Renal cortical epithelial cell (primary cell): Measurements from ENCODE around the gene ATAD1. TPM values are rescaled to one million over a fixed set of nuclear protein-coding genes. Genes with fewer than 3 reads are reported as not detected.
"Not testable (repeated sequence)": the region's sequence is repeated elsewhere in the genome, so short reads cannot be mapped to it uniquely, and the experiment has no call there.

Experiments
- DNase-seq: peaks from one replicate; pipeline ENCODE4 v3.0.0-alpha.2; 2011; ENCODE audit warnings: low read depth
- total RNA-seq: library from RNA; depleted of rRNA; stranded (reverse); fragments of >200 nt; gene quantifications from 2 replicates; pipeline ENCODE4 v1.2.3, GENCODE V29; 2014

Gene ATAD1
- total RNA-seq, 1 donor from 2014 or later = 99.5 TPM

- DNase-seq = peak; percentile 92
Observed at GRCh38 chr10:87846023-87846422, 28.0 kb upstream of the ATAD1 start.

- DNase-seq = no peak
Observed at GRCh38 chr10:87845624-87845998, 27.6 kb upstream of the ATAD1 start.

DNA sequence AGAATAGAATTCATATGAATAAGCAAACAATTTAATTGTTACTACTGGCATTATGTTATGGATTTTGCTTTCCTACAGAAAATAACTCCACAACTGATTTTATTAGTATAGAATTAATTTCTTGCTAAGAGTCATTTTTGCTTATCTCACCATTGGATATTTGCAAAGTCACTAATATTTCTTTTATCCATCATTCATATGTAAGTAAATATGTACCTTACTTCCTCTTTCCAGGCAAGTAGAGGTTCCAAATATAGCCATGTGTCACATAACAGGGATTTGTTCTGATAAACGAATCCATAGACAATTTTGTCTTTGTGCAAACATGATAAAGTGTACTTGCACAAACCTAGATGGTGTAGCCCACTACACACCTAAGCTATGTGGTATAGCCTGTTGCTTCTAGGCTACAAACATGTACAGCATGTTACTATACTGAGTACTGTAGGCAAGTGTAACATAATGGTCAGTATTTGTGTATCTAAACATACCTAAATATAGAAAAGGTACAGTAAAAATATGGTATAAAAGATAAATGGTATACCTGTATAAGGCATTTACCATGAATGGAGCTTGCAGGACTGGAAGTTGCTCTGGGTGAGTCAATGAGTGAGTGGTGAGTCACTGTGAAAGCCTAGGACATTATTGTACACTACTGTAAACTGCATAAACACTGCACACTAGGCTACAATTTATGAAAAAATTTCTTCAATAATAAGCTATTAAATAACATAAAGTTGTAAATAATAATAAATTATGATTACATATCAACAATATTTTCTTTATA is 27.0 kb upstream of the ATAD1 start:
- DNase-seq = peak; percentile 83

DNA sequence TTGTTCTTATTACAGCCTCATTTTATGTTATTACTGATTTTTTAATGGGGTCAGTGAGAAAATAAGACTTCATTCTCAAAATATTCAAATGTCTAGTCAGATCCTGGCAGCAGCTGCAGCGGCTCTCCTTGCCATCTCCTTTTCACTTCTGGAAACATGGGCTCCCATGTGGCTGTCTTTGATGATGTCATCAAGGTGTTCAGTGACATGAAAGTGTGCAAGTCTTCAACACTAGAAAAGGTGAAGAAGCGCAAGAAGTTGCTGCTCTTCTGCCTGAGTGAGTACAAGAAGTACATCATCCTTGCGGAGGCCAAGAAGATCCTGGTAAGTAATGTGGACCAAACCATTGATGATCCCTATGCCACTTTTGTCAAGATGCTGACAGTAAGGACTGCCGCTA is 25.7 kb upstream of the ATAD1 start:
- DNase-seq = no peak

DNA sequence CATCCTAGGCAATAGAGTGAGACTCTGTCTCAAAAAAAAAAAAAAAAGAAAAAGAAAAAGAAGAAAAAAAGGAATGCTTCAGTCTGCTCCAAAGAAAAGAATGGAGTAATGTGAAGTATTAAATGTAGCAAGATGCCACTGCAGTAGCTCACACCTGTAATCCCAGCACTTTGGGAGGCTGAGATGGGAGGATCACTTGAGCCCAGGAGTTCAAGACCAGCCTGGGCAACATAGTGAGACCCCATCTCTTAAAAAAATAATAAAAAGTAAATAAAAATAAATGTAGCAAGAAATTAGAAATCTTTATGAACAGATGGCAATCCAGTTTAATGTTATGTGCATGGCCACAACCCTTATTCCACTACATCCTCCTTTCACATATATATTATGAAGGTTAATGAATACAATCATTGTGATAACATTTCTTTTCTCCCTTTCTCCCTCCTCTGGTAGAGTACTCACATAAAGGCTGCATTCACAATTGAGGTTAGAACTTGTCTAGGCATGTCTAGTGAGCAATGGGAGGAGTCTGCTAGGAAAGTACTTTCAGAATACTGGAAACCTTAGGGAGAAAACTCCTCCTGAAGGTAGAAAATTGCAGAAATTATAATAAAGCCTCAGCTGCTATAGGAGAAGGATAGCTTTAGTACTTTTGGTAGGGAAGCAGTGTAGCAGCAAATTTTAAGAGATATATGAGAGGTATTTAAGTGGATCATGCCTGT is 24.9 kb upstream of the ATAD1 start:
- DNase-seq = peak; percentile 80

DNA sequence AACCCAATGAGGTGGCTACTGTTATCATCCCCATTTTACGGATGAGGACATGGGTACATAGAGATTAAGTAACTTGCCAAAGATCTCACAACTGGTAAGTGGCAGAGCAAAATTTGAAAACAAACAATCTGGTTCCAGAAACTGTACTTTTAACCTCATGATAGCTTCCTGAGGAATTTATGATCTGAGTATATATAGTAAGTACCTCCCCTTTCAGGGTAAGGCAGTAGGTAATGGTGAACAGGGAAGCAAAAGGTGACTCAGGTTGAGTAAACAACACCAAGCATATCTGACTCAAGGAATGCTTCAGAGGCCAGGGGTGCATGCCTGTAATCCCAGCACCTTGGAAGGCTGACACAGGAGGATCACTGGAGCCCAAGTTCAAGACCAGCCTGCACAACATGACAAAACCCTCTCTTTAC is 24.2 kb upstream of the ATAD1 start:
- DNase-seq = peak; percentile 98

DNA sequence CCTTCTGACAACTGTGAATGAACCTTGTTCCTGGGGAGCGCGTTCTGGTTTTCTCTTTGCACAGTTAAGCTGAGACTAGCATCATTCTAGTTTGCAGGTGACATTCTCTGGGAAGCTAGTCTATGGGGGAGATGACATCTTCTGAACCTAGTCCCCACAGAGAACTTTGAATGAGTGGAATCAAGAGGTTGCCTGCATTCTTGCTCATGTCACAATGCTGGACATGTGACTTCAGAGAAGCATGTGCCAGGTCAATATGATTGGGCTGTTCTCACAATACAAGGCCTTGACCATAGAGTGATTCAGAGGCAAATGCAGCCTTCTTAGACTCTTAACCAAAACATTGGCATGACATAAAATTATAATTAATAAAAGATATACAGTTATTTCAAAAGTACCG is 23.2 kb upstream of the ATAD1 start:
- peak; percentile 33 for DNase-seq

DNA sequence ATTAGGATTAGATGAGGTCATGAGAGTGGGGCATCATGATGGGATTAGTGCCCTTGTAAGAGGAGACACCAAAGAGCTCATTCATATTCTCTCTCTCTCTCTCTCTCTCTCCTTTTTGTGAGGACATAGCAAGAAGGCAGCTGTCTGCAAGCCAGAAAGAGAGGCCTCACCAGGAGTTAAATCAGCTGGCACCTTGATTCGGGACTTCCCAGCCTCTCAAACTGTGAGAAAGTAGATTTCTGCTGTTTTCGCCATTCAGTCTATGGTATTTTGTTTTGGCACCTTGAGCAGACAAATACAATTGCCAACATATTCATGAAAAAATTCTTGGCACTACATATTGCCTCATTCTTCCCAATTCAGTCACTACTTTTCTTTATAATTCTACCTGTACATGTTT is 20.6 kb upstream of the ATAD1 start:
- DNase-seq = no peak

DNA sequence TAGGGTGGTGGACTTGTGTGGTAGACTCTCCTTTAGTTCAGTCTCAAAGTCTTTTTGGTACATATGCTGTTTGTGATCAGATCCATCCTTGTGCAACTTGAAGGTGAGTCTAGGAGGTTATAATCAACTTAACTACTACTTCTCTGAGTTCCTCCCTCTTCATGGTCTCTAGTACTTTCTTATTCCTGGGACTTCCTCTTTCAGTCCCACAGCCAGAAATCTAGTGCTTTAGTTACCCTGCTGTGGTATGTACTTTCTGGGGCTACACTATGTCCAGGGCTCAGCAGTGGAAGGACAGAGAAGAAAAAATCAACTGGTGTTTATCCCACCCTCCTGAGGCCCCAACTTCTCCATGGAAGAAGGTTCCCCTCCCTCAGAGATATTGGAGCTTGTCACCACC is 19.4 kb upstream of the ATAD1 start:
- DNase-seq = no peak

DNA sequence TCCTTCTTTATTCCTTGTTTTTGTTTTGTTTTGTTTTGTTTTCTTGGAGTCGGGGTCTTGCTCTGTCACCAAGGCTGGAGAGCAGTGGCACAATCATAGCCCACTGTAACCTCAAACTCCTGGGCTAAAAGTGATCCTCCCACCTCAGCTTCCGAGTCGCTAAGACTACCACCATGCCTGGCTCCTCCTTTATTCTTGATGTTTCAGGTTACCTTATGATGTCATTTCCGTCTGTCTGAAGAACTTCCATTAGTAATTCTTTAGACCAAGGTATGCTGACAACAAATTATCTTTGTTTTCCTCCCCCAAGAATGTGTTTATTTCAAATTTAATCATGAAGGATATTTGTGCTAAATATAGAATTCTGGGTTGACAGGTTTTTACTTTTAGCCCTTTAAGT is 18.1 kb upstream of the ATAD1 start:
- no peak for DNase-seq

DNA sequence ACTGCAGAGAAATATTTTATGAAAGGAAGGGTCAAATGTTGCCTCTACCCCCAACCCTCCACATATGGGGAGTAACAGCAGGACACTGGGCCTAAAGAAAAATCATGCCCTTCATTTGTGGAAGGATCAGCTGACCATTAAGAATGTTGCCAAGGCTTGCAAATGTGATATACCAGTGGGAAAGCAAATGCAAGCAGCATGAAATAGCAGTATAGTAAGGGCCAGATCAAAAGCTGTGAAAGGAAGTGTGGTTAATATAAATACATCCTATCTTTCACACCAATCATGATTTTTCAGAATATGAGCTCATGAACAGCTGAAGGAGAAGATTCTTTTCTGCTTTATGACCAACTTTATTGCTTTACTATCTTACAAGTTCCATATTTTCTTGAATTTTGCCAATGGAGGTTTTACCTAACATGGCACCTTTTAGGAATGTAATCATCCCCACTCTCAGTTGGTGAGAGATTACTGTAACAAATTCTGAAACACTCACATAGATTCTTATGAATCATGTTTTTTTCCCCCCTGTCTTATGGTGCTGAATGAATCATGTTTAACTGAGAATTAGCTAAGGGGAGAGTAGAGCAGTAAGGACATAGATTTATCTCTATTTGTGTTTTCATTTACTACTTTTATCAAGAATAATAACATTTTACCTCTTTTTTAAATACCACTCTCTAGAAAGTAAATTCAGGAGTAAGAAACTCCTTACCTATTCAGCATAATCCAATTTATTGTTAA is 12.1 kb upstream of the ATAD1 start:
- DNase-seq = no peak

DNA sequence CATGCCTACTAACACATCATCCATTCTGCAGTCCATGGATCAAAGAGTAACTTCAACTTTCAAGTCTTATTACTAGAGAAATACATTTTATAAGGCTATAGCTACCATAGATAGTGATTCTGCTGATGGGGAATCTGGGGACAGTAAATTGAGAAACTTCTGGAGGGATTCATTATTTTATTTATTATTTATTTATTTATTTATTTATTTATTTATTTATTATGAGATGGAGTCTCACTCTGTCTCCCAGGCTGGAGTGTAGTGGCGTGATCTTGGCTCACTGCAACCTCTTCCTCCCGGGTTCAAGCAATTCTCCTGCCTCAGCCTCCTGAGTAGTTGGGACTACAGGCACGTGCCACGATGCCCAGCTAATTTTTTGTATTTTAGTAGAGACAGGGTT is 11.0 kb upstream of the ATAD1 start:
- not testable (repeated sequence) for DNase-seq

DNA sequence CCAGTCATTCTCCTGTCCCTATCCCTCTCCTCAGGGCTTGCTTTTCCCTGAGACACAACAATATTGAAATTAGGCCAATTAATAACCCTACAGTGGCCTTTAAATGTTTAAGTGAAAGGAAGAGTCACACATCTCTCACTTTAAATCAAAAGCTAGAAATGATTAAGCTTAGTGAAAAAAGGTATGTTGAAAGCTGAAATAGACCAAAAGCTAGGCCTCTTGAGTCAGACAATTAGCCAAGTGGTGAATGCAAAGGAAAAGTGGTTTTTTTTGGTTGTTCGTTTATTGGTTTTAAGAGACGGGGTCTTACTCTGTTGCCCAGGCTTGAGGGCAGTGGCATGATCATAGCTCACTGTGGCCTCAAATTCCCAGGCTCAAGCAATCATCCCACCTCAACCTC is 9.7 kb upstream of the ATAD1 start:
- no peak for DNase-seq

GRCh38 chr10:87826653-87827052 is 8.6 kb upstream of the ATAD1 start:
- no peak for DNase-seq

DNA sequence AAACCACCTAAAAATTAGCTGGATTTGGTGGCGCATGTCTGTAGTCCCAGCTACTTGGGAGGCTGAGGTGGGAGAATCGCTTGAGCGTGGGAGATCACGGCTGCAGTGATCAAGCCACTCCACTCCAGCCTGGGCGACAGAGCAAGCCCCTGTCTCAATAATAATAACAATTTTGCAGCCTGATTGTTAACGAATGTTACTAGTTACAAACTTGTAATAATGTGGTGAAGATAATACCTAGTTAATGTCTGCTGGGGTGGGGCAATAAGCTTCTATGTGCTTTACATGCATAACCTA is 1.2 kb upstream of the ATAD1 start:
- no peak for DNase-seq

- DNase-seq = peak; percentile 35
Observed at GRCh38 chr10:87818505-87819288, 671 bp upstream of the ATAD1 start.

GRCh38 chr10:87816898-87817608 is 973 bp downstream of the ATAD1 start:
- DNase-seq = no peak

DNA sequence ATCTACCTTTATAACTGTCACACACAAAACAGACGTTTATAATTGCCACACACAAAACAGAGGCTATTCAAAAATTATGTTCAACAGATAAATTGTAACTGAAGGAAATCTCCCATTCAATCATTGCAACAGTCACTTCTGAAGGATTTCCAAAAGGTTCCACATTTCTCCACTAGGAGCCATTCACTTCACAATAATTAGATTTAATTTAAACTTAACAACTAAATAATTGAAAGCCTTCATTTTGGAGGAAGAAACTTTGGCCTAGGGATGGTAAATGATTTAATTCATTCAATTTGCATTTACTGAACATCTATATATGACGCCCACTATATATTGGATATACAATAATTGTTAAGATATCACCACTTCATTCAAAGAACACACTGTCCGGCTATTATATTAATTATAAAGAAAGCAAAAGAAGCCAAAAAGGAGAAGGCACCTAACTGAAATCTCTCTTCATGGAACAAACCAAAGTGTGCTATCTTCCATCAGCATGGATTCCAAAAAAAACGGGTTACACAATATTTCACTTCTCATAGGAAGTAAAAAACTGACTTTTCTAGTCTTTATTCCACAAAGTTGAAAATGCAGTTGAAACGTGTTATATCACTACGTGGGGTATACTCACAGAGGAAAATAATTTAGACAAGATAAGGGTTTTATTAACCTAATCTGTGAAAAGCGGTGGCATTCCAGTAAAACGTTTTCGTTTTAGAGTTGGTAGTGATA is 1.7 kb downstream of the ATAD1 start:
- DNase-seq = no peak

DNA sequence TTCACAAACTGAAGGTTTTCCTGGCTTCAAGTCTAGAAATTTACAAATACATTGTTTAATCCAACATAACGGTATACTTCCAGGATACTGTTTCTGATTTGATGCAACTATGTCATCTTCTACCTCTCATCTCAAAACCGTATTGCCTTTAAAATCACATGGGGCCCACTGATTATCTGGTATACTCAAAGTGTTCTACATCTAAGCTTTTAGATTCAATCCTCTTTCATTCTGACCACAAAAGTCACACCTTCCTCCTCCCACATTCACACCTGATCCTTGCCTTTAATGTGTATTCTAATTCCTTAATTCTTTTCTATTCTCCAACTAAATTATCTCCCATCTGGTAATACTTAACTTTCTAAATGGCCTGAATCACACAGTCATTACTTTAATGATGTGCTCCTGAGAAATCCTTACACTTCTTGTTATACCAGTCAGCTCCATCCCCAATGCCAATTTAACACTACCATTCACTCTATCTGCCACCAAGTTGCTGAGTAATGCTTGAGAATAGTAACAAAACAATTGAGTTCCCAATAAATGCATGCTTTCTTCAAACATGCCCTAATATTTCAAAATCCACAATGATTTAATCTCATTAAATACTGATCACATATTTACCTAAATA is 13.0 kb downstream of the ATAD1 start:
- DNase-seq = peak; percentile 8

DNA sequence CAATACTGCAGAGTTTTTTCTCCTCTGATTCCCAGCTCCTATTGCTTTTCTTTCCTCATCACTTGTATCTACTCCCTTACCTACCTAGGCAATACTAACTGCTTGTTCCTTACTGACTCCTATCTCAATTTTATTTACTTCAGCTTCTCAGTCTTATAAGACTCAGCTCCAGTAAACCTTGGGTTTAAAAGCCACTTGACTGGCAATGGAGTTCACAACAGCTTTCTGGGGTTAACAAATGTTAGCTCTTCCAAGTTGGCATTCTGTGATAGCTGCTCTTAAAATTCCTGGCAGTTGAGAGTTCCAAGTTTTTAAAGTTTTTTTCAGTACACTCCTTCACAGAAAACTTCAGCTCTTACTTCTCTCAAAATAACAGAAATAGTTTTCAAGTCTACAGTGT is 14.2 kb downstream of the ATAD1 start:
- no peak for DNase-seq
